ENCODE results near the gene CLDN3.

GRCh38 chr7:73727952-73728351 lies 42.1 kb downstream of the CLDN3 start:
- no peak for TF ChIP-seq EP300 (conservative IDR thresholded peaks at IDR 0.05; ENCODE audit: poor library complexity, severe bottlenecking)
- TF ChIP-seq, protein P1, sequence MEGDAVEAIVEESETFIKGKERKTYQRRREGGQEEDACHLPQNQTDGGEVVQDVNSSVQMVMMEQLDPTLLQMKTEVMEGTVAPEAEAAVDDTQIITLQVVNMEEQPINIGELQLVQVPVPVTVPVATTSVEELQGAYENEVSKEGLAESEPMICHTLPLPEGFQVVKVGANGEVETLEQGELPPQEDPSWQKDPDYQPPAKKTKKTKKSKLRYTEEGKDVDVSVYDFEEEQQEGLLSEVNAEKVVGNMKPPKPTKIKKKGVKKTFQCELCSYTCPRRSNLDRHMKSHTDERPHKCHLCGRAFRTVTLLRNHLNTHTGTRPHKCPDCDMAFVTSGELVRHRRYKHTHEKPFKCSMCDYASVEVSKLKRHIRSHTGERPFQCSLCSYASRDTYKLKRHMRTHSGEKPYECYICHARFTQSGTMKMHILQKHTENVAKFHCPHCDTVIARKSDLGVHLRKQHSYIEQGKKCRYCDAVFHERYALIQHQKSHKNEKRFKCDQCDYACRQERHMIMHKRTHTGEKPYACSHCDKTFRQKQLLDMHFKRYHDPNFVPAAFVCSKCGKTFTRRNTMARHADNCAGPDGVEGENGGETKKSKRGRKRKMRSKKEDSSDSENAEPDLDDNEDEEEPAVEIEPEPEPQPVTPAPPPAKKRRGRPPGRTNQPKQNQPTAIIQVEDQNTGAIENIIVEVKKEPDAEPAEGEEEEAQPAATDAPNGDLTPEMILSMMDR (IDR thresholded peaks at IDR 0.05; ENCODE audit: poor library complexity, severe bottlenecking): no peak
- no peak for TF ChIP-seq EZH2 (IDR thresholded peaks at IDR 0.05; ENCODE audit: borderline replicate concordance, insufficient read depth, low read length, poor library complexity, severe bottlenecking)
- no peak for TF ChIP-seq TAF1 (IDR thresholded peaks at IDR 0.05; ENCODE audit: low read depth)
- TF ChIP-seq POLR2AphosphoS5 (IDR thresholded peaks at IDR 0.05): no peak
- TF ChIP-seq RAD21 (conservative IDR thresholded peaks at IDR 0.05): no peak
- TF ChIP-seq SMC3 (conservative IDR thresholded peaks at IDR 0.05; ENCODE audit: poor library complexity): no peak

Measured in neural cell (in vitro differentiated cells).